WTC11 (cell line): ENCODE results near the gene PDE6G. TPM values are rescaled to one million over a fixed set of nuclear protein-coding genes. Genes with fewer than 3 reads are reported as not detected.

Experiments used
- ATAC-seq: fragments of 200-7000 bp; cut with Tn5 transposase; 2 replicates; pipeline ENCODE4 v1.10.0; 2021; ENCODE audit warnings: mild to moderate bottlenecking, moderate library complexity
- CTCF ChIA-PET: fragments of 300-600 bp; sonication (Branson Sonifier 250); formaldehyde crosslinking; loops from one replicate; lab custom pipeline; 2021; ENCODE audit warnings: antibody characterized with exemption; lab: Charles Lee
- POLR2A ChIA-PET: fragments of 350-600 bp; sonication (Branson Sonifier 250); formaldehyde crosslinking; loops from one replicate; lab custom pipeline; 2021; ENCODE audit warnings: antibody characterized with exemption; lab: Charles Lee
- DNase-seq: peaks from one replicate; pipeline ENCODE4 v3.0.0; 2021; ENCODE audit warnings: low spot score
- H3K27ac Mint-ChIP-seq: 2 replicates; pipeline ENCODE4 v1.8.0; 2021; ENCODE audit warnings: mixed read lengths
- H3K27me3 Mint-ChIP-seq: 2 replicates; pipeline ENCODE4 v1.8.0; 2021; ENCODE audit warnings: low read depth, mild to moderate bottlenecking, moderate library complexity, mixed read lengths
- H3K36me3 Mint-ChIP-seq: 2 replicates; pipeline ENCODE4 v1.8.0; 2021; ENCODE audit warnings: mixed read lengths
- H3K4me1 Mint-ChIP-seq: 2 replicates; pipeline ENCODE4 v1.8.0; 2022; ENCODE audit warnings: mixed read lengths
- H3K4me3 Mint-ChIP-seq: 2 replicates; pipeline ENCODE4 v1.8.0; 2021; ENCODE audit warnings: mild to moderate bottlenecking, moderate library complexity, mixed read lengths
- H3K9me3 Mint-ChIP-seq: 2 replicates; pipeline ENCODE4 v1.8.0; 2021; ENCODE audit warnings: mixed read lengths
- ELF4 ChIP-seq: sonication (generic); formaldehyde crosslinking; IDR thresholded peaks from 2 replicates; pipeline ENCODE4 v1.8.1; 2022; ENCODE audit warnings: low read depth, mild to moderate bottlenecking, moderate library complexity, missing genetic modification reagents
- ESRRA ChIP-seq: sonication (generic); formaldehyde crosslinking; IDR thresholded peaks from 2 replicates; pipeline ENCODE4 v1.8.1; 2022; ENCODE audit warnings: mild to moderate bottlenecking, missing genetic modification reagents, borderline replicate concordance
- ETV6 ChIP-seq: sonication (generic); formaldehyde crosslinking; IDR thresholded peaks from 2 replicates; pipeline ENCODE4 v1.8.1; 2022; ENCODE audit warnings: mild to moderate bottlenecking, missing genetic modification reagents
- HMGA2 ChIP-seq: fragments of 250-450 bp; sonication (Bioruptor Pico); IDR thresholded peaks from 2 replicates; pipeline ENCODE4 v1.4.0; 2021; ENCODE audit warnings: mild to moderate bottlenecking, moderate library complexity
- JUN ChIP-seq: sonication (generic); formaldehyde crosslinking; IDR thresholded peaks from 2 replicates; pipeline ENCODE4 v1.8.0; 2023; ENCODE audit warnings: mild to moderate bottlenecking, missing genetic modification reagents
- TCF7 ChIP-seq: sonication (generic); formaldehyde crosslinking; IDR thresholded peaks from 2 replicates; pipeline ENCODE4 v1.8.0; 2022; ENCODE audit warnings: mild to moderate bottlenecking, low read depth, missing genetic modification reagents, moderate library complexity
- TP53 ChIP-seq: sonication (generic); formaldehyde crosslinking; IDR thresholded peaks from 2 replicates; pipeline ENCODE4 v1.8.1; 2023; ENCODE audit warnings: mild to moderate bottlenecking, missing genetic modification reagents
- ZBTB21 ChIP-seq: sonication (generic); formaldehyde crosslinking; IDR thresholded peaks from 2 replicates; pipeline ENCODE4 v1.8.1; 2023; ENCODE audit warnings: mild to moderate bottlenecking, missing genetic modification reagents, borderline replicate concordance
- ZNF263 ChIP-seq: sonication (generic); formaldehyde crosslinking; IDR thresholded peaks from 2 replicates; pipeline ENCODE4 v1.8.1; 2022; ENCODE audit warnings: low read depth, mild to moderate bottlenecking, moderate library complexity, missing genetic modification reagents
- ZNF416 ChIP-seq: fragments of 250-450 bp; sonication (Bioruptor Pico); IDR thresholded peaks from 2 replicates; pipeline ENCODE4 v1.9.0; 2021; ENCODE audit warnings: mild to moderate bottlenecking, inconsistent platforms
- ZNF423 ChIP-seq: fragments of 250-450 bp; sonication (Bioruptor Pico); IDR thresholded peaks from 2 replicates; pipeline ENCODE4 v2.1.2; 2022; ENCODE audit warnings: mild to moderate bottlenecking, moderate library complexity
- total RNA-seq: library from RNA; stranded (reverse); gene quantifications from 3 replicates; pipeline ENCODE4 v1.2.3, GENCODE V29; 2021
- TF ChIP-seq, protein P1 (sequence below): sonication (generic); formaldehyde crosslinking; IDR thresholded peaks from 2 replicates; pipeline ENCODE4 v1.8.0; 2023; ENCODE audit warnings: missing genetic modification reagents, mild to moderate bottlenecking, borderline replicate concordance
- TF ChIP-seq, protein P2 (sequence below): fragments of 250-450 bp; sonication (Bioruptor Pico); conservative IDR thresholded peaks from 2 replicates; pipeline ENCODE4 v1.9.0; 2021; ENCODE audit warnings: mild to moderate bottlenecking
- TF ChIP-seq, protein P3 (sequence below): sonication (generic); formaldehyde crosslinking; IDR thresholded peaks from 2 replicates; pipeline ENCODE4 v1.8.1; 2023; ENCODE audit warnings: mild to moderate bottlenecking, missing genetic modification reagents, moderate library complexity
- TF ChIP-seq, protein P4 (sequence below): sonication (generic); formaldehyde crosslinking; IDR thresholded peaks from 2 replicates; pipeline ENCODE4 v1.8.0; 2022; ENCODE audit warnings: mild to moderate bottlenecking, missing genetic modification reagents
- TF ChIP-seq, protein P5 (sequence below): fragments of 250-450 bp; sonication (Bioruptor Pico); IDR thresholded peaks from 2 replicates; pipeline ENCODE4 v1.9.0; 2021; ENCODE audit warnings: mild to moderate bottlenecking
- TF ChIP-seq, protein P6 (sequence below): sonication (generic); formaldehyde crosslinking; IDR thresholded peaks from 2 replicates; pipeline ENCODE4 v1.8.0; 2022; ENCODE audit warnings: mild to moderate bottlenecking, missing genetic modification reagents
- TF ChIP-seq, protein P7 (sequence below): sonication (generic); formaldehyde crosslinking; IDR thresholded peaks from 2 replicates; pipeline ENCODE4 v1.8.1; 2023; ENCODE audit warnings: mild to moderate bottlenecking, missing genetic modification reagents
- TF ChIP-seq, protein P8 (sequence below): sonication (generic); formaldehyde crosslinking; IDR thresholded peaks from 2 replicates; pipeline ENCODE4 v1.8.1; 2023; ENCODE audit warnings: mild to moderate bottlenecking, missing genetic modification reagents, borderline replicate concordance

Gene PDE6G
- total RNA-seq, 1 experiment from 2014 or later: 4.4 TPM

DNA sequence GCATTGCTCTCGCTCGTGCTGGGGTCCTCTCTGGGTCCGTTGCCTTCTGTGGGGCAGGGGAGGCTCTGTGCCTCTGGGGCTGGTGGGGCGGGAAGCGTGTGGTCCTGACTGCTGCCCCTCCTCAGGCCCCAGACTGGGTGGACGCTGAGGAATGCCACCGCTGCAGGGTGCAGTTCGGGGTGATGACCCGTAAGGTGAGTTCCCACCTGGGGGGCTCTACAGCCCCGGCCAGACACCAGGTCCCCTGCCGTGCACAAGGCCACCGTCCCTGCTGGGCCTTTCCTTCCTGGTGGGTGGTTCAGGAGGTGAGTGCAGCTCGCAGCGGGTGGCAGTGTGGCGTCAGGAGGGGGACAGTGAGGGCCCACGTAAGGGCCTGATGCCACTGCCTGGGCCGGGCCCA lies 34.2 kb upstream of the PDE6G start (continued):
- TF ChIP-seq, protein P1, sequence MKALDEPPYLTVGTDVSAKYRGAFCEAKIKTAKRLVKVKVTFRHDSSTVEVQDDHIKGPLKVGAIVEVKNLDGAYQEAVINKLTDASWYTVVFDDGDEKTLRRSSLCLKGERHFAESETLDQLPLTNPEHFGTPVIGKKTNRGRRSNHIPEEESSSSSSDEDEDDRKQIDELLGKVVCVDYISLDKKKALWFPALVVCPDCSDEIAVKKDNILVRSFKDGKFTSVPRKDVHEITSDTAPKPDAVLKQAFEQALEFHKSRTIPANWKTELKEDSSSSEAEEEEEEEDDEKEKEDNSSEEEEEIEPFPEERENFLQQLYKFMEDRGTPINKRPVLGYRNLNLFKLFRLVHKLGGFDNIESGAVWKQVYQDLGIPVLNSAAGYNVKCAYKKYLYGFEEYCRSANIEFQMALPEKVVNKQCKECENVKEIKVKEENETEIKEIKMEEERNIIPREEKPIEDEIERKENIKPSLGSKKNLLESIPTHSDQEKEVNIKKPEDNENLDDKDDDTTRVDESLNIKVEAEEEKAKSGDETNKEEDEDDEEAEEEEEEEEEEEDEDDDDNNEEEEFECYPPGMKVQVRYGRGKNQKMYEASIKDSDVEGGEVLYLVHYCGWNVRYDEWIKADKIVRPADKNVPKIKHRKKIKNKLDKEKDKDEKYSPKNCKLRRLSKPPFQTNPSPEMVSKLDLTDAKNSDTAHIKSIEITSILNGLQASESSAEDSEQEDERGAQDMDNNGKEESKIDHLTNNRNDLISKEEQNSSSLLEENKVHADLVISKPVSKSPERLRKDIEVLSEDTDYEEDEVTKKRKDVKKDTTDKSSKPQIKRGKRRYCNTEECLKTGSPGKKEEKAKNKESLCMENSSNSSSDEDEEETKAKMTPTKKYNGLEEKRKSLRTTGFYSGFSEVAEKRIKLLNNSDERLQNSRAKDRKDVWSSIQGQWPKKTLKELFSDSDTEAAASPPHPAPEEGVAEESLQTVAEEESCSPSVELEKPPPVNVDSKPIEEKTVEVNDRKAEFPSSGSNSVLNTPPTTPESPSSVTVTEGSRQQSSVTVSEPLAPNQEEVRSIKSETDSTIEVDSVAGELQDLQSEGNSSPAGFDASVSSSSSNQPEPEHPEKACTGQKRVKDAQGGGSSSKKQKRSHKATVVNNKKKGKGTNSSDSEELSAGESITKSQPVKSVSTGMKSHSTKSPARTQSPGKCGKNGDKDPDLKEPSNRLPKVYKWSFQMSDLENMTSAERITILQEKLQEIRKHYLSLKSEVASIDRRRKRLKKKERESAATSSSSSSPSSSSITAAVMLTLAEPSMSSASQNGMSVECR (CRISPR knock-in tag): no peak
- TF ChIP-seq, protein P2, sequence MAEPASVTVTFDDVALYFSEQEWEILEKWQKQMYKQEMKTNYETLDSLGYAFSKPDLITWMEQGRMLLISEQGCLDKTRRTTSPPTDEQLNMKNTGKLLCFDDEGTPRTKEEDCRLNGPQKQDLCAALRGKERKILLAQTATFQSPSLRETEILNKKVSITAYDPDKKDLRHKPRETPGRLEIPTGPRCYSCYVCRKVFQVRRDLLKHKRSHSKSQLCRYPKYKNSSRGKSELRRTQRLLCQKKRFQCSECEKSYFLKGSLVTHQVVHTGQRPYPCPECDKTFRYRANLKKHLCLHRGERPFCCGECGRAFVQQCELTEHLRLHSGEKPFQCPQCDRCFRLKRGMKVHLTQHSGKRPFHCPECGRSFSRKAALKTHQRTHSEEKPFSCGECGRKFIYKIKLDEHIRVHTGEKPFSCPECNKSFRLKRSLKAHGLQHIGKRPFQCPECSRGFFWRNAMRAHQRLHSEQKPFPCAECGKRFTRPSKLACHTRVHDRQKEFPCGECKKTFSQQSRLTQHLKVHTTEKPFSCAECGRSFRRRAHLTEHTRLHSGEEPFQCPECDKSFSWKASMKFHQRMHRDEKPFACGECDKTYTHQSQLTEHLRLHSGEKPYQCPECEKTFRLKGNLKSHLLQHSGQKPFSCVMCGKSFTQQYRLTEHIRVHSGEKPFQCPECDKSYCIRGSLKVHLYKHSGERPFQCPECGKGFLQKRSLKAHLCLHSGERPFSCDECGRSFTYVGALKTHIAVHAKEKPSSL (CRISPR knock-in tag): no peak
- TF ChIP-seq TCF7 (CRISPR knock-in tag) (no peak), ZNF416 (CRISPR knock-in tag) (no peak), JUN (CRISPR knock-in tag) (no peak)
- TF ChIP-seq, protein P3, sequence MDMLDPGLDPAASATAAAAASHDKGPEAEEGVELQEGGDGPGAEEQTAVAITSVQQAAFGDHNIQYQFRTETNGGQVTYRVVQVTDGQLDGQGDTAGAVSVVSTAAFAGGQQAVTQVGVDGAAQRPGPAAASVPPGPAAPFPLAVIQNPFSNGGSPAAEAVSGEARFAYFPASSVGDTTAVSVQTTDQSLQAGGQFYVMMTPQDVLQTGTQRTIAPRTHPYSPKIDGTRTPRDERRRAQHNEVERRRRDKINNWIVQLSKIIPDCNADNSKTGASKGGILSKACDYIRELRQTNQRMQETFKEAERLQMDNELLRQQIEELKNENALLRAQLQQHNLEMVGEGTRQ (CRISPR knock-in tag): no peak
- TF ChIP-seq, protein P4, sequence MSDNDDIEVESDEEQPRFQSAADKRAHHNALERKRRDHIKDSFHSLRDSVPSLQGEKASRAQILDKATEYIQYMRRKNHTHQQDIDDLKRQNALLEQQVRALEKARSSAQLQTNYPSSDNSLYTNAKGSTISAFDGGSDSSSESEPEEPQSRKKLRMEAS (CRISPR knock-in tag): no peak

DNA sequence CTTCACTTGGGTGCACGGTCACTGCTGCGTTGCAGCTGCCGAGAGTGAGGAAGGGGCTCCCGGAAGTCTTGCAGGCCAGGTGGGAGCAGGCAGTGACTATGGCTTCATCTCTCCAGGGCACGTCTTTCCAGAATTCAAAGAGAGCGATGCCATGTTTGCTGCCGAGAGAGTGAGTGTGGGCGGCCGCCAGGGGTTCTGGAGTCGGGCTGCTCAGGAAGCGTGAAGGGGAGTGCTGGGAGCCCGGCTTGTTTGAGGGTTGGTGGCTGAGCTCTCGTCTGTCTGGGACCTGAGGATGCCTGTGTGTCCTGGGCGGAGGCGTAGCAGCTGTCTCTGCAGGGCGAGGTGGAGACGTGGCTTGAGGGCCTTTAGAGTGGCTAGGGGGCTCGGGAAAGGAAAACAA lies 33.7 kb upstream of the PDE6G start:
- Mint-ChIP-seq H3K4me3 (no peak overlapping the region), H3K4me1 (no peaks in the 10 kb centered on the region), H3K27me3 (no peaks in the 10 kb centered on the region), H3K36me3 (peaks cover 36% of the 10 kb centered on the region), H3K9me3 (no peaks in the 10 kb centered on the region), H3K27ac (no peak overlapping the region)
- ChIA-PET CTCF (no interaction called here), POLR2A (no interaction called here)
- DNase-seq: no peak
- TF ChIP-seq TP53 (CRISPR knock-in tag) (no peak), ZNF423 (CRISPR knock-in tag) (no peak)
- TF ChIP-seq, protein P5, sequence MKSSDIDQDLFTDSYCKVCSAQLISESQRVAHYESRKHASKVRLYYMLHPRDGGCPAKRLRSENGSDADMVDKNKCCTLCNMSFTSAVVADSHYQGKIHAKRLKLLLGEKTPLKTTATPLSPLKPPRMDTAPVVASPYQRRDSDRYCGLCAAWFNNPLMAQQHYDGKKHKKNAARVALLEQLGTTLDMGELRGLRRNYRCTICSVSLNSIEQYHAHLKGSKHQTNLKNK (CRISPR knock-in tag): no peak
- TF ChIP-seq, protein P6, sequence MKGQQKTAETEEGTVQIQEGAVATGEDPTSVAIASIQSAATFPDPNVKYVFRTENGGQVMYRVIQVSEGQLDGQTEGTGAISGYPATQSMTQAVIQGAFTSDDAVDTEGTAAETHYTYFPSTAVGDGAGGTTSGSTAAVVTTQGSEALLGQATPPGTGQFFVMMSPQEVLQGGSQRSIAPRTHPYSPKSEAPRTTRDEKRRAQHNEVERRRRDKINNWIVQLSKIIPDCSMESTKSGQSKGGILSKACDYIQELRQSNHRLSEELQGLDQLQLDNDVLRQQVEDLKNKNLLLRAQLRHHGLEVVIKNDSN (CRISPR knock-in tag): no peak
- no peak for ATAC-seq

DNA sequence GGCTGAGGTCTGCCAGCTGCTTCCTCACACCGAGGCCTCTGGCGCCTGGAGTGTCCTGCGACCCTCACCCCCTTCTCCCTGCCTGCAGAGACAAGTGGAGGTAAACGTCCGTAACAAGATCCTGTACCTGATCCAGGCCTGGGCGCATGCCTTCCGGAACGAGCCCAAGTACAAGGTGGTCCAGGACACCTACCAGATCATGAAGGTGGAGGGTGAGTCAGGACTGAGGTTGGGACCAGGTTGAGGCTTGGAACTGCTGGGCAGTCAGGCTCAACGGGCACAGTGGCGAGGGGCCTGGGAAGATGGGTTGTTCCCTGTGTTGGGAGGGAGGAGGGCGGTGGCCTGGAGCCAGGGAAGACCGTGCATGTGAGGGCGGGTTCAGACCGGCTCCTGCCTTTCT lies 32.3 kb upstream of the PDE6G start:
- H3K27ac Mint-ChIP-seq: peak overlapping the region; percentile 70; the same call in 1 of the 2 replicates
- CTCF ChIA-PET: no interaction called here
- ATAC-seq: no peak
- H3K4me3 Mint-ChIP-seq: no peak overlapping the region
- POLR2A ChIA-PET: no interaction called here
- H3K4me1 Mint-ChIP-seq: peaks cover 7% of the 10 kb centered on the region
- H3K36me3 Mint-ChIP-seq: peaks cover 36% of the 10 kb centered on the region
- no peaks in the 10 kb centered on the region for H3K9me3 Mint-ChIP-seq
- no peaks in the 10 kb centered on the region; the same call in 1 of the 2 replicates for H3K27me3 Mint-ChIP-seq
- no peak for DNase-seq
- TF ChIP-seq, protein P7, sequence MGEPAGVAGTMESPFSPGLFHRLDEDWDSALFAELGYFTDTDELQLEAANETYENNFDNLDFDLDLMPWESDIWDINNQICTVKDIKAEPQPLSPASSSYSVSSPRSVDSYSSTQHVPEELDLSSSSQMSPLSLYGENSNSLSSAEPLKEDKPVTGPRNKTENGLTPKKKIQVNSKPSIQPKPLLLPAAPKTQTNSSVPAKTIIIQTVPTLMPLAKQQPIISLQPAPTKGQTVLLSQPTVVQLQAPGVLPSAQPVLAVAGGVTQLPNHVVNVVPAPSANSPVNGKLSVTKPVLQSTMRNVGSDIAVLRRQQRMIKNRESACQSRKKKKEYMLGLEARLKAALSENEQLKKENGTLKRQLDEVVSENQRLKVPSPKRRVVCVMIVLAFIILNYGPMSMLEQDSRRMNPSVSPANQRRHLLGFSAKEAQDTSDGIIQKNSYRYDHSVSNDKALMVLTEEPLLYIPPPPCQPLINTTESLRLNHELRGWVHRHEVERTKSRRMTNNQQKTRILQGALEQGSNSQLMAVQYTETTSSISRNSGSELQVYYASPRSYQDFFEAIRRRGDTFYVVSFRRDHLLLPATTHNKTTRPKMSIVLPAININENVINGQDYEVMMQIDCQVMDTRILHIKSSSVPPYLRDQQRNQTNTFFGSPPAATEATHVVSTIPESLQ (CRISPR knock-in tag): no peak
- no peak for TF ChIP-seq ETV6
- TF ChIP-seq ZNF263 (CRISPR knock-in tag): no peak
- TF ChIP-seq, protein P8, sequence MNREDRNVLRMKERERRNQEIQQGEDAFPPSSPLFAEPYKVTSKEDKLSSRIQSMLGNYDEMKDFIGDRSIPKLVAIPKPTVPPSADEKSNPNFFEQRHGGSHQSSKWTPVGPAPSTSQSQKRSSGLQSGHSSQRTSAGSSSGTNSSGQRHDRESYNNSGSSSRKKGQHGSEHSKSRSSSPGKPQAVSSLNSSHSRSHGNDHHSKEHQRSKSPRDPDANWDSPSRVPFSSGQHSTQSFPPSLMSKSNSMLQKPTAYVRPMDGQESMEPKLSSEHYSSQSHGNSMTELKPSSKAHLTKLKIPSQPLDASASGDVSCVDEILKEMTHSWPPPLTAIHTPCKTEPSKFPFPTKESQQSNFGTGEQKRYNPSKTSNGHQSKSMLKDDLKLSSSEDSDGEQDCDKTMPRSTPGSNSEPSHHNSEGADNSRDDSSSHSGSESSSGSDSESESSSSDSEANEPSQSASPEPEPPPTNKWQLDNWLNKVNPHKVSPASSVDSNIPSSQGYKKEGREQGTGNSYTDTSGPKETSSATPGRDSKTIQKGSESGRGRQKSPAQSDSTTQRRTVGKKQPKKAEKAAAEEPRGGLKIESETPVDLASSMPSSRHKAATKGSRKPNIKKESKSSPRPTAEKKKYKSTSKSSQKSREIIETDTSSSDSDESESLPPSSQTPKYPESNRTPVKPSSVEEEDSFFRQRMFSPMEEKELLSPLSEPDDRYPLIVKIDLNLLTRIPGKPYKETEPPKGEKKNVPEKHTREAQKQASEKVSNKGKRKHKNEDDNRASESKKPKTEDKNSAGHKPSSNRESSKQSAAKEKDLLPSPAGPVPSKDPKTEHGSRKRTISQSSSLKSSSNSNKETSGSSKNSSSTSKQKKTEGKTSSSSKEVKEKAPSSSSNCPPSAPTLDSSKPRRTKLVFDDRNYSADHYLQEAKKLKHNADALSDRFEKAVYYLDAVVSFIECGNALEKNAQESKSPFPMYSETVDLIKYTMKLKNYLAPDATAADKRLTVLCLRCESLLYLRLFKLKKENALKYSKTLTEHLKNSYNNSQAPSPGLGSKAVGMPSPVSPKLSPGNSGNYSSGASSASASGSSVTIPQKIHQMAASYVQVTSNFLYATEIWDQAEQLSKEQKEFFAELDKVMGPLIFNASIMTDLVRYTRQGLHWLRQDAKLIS (CRISPR knock-in tag): no peak
- TF ChIP-seq HMGA2 (CRISPR knock-in tag): no peak
- no peak for TF ChIP-seq ZBTB21
- no peak for TF ChIP-seq ELF4
- no peak for TF ChIP-seq ESRRA (CRISPR knock-in tag)
